ENCODE results near the gene OMA1.
"Not testable (repeated sequence)": the region's sequence is repeated elsewhere in the genome, so short reads cannot be mapped to it uniquely, and the experiment has no call there.

Gene OMA1

GRCh38 chr1:58524353-58524945 lies 22.1 kb downstream of the OMA1 start:
- no peak for FAIRE-seq

- peak; percentile 98 for FAIRE-seq
Measured at GRCh38 chr1:58515794-58516401, 30.6 kb downstream of the OMA1 start.

GRCh38 chr1:58513956-58514355 lies 32.6 kb downstream of the OMA1 start:
- no peak for FAIRE-seq

- FAIRE-seq: no peak
Measured at GRCh38 chr1:58508629-58509028, 37.9 kb downstream of the OMA1 start.

GRCh38 chr1:58505286-58505685 lies 41.2 kb downstream of the OMA1 start:
- FAIRE-seq: no peak

- FAIRE-seq: no peak
Measured at GRCh38 chr1:58502519-58502918, 44.0 kb downstream of the OMA1 start.

- no peak for FAIRE-seq
Measured at GRCh38 chr1:58500043-58500442, 46.5 kb downstream of the OMA1 start.

- FAIRE-seq: no peak
Measured at GRCh38 chr1:58497499-58497898, 49.0 kb downstream of the OMA1 start.

- FAIRE-seq: no peak
Measured at GRCh38 chr1:58496042-58496441, 50.5 kb downstream of the OMA1 start.

- FAIRE-seq: not testable (repeated sequence)
Measured at GRCh38 chr1:58488914-58489313, 57.6 kb downstream of the OMA1 start.

- no peak for FAIRE-seq
Measured at GRCh38 chr1:58487002-58487401, 59.5 kb downstream of the OMA1 start.

- no peak for FAIRE-seq
Measured at GRCh38 chr1:58481962-58482361, 64.6 kb downstream of the OMA1 start.

GRCh38 chr1:58480191-58480590 lies 66.3 kb downstream of the OMA1 start:
- FAIRE-seq: no peak

- no peak for FAIRE-seq
Measured at GRCh38 chr1:58477390-58477789, 69.1 kb downstream of the OMA1 start.

GRCh38 chr1:58476179-58476578 lies 70.3 kb downstream of the OMA1 start:
- no peak for FAIRE-seq

GRCh38 chr1:58469476-58469875 lies 77.0 kb downstream of the OMA1 start:
- FAIRE-seq: no peak

GRCh38 chr1:58469016-58469415 lies 77.5 kb downstream of the OMA1 start:
- FAIRE-seq: no peak

GRCh38 chr1:58468612-58469011 lies 77.9 kb downstream of the OMA1 start:
- FAIRE-seq: no peak

- no peak for FAIRE-seq
Measured at GRCh38 chr1:58466630-58467241, 79.8 kb downstream of the OMA1 start.

GRCh38 chr1:58465825-58466629 lies 80.5 kb downstream of the OMA1 start:
- no peak for FAIRE-seq

GRCh38 chr1:58465176-58465575 lies 81.3 kb downstream of the OMA1 start:
- no peak for FAIRE-seq

- no peak for FAIRE-seq
Measured at GRCh38 chr1:58460469-58460868, 86.1 kb downstream of the OMA1 start.

GRCh38 chr1:58459911-58460310 lies 86.6 kb downstream of the OMA1 start:
- FAIRE-seq: no peak
